Tibial artery (tissue), 4 donors: ENCODE results near the gene GGT7.

Experiments used
- DNase-seq, 2 donors: peaks; one replicate each; pipeline ENCODE4 v3.0.0-alpha.2; 2019
- H3K27ac ChIP-seq, 2 donors: fragments of 200-600 bp; sonication (generic) in 1 of 2; 1 replicate in 1 of 2; 2 replicates in 1 of 2; pipeline ENCODE4 v1.5.1; 2018 to 2019; ENCODE audit warnings: mild to moderate bottlenecking in 1 of 2
- H3K27me3 ChIP-seq, 2 donors: fragments of 200-600 bp; sonication (generic) in 1 of 2; one replicate each; pipeline versions ENCODE4 v1.5.1 to v1.6.0; 2016 to 2019
- H3K36me3 ChIP-seq, 3 donors: fragments of 200-600 bp; sonication (generic) in 2 of 3; one replicate each; pipeline ENCODE4 v1.5.1; 2016 to 2019; ENCODE audit warnings: mild to moderate bottlenecking in 2 of 3
- H3K4me1 ChIP-seq, 4 donors: fragments of 200-600 bp; sonication (generic) in 2 of 4; 1 replicate in 3 of 4; 2 replicates in 1 of 4; pipeline ENCODE4 v1.5.1; 2016 to 2019
- H3K4me3 ChIP-seq, 2 donors: fragments of 200-600 bp; sonication (generic) in 1 of 2; 1 replicate in 1 of 2; 2 replicates in 1 of 2; pipeline ENCODE4 v1.5.1; 2018 to 2019; ENCODE audit warnings: mild to moderate bottlenecking in 2 of 2
- H3K9me3 ChIP-seq, 3 donors: fragments of 200-600 bp; sonication (generic) in 1 of 3; one replicate each; pipeline ENCODE4 v1.5.1; 2016 to 2019
- CTCF ChIP-seq, 2 experiments: fragments of 200-600 bp in 1 of 2; fragments of 450-650 bp in 1 of 2; IDR thresholded peaks; one replicate each; pipeline ENCODE4 v1.5.1; 2017 to 2019; ENCODE audit warnings: antibody characterized with exemption in 2 of 2, mild to moderate bottlenecking in 1 of 2, moderate library complexity in 1 of 2
- intact Hi-C: fragments of 100-400 bp; cut with DNase I; formaldehyde crosslinking; loops from one replicate; pipeline ENCODE4 v1.15.0; 2023; ENCODE audit warnings: low total_unique reads

The GGT7 gene

GRCh38 chr20:34863421-34863965 lies 9.2 kb downstream of the GGT7 start:
- Histone ChIP-seq H3K4me3 (no peak overlapping the region), H3K27ac (no peak overlapping the region), H3K4me1 (no peaks in the 10 kb centered on the region), H3K9me3 (no peaks in the 10 kb centered on the region), H3K27me3 (no peaks in the 10 kb centered on the region), H3K36me3 (peaks cover 0 to 51% (median 24%) of the 10 kb centered on the region in 3 donors)
- no peak for TF ChIP-seq CTCF (IDR thresholded peaks at IDR 0.05)
- intact Hi-C loops, result no loop called here
- DNase-seq, result no peak

GRCh38 chr20:34862724-34863123 lies 9.9 kb downstream of the GGT7 start:
- intact Hi-C loops, result no loop called here
- Histone ChIP-seq H3K4me1 (no peaks in the 10 kb centered on the region), H3K4me3 (no peak overlapping the region), H3K27me3 (no peaks in the 10 kb centered on the region), H3K27ac (no peak overlapping the region), H3K36me3 (peaks cover 0 to 55% (median 29%) of the 10 kb centered on the region in 3 donors), H3K9me3 (no peaks in the 10 kb centered on the region)
- TF ChIP-seq CTCF (IDR thresholded peaks at IDR 0.05), result no peak
- DNase-seq, result no peak

GRCh38 chr20:34861386-34862084 lies 11.1 kb downstream of the GGT7 start:
- intact Hi-C loops, result no loop called here
- no peaks in the 10 kb centered on the region for H3K27me3 ChIP-seq
- H3K27ac ChIP-seq, result no peak overlapping the region
- no peak overlapping the region for H3K4me3 ChIP-seq
- H3K36me3 ChIP-seq, result peaks cover 6 to 62% (median 32%) of the 10 kb centered on the region in 3 donors
- DNase-seq, result no peak
- TF ChIP-seq CTCF (IDR thresholded peaks at IDR 0.05), result no peak
- no peaks in the 10 kb centered on the region for H3K9me3 ChIP-seq
- no peaks in the 10 kb centered on the region for H3K4me1 ChIP-seq

GRCh38 chr20:34859826-34860545 lies 12.7 kb downstream of the GGT7 start:
- no peak overlapping the region for H3K4me3 ChIP-seq
- no peaks in the 10 kb centered on the region for H3K27me3 ChIP-seq
- H3K27ac ChIP-seq, result no peak overlapping the region
- H3K36me3 ChIP-seq, result peaks cover 12 to 77% (median 39%) of the 10 kb centered on the region in 3 donors
- intact Hi-C loops, result no loop called here
- TF ChIP-seq CTCF (IDR thresholded peaks at IDR 0.05), result no peak
- H3K9me3 ChIP-seq, result no peaks in the 10 kb centered on the region
- no peaks in the 10 kb centered on the region for H3K4me1 ChIP-seq
- DNase-seq, result no peak

GRCh38 chr20:34859367-34859766 lies 13.3 kb downstream of the GGT7 start:
- no peaks in the 10 kb centered on the region for H3K27me3 ChIP-seq
- intact Hi-C loops, result no loop called here

More at GRCh38 chr20:34859367-34859766, 13.3 kb downstream of the GGT7 start:
- no peak for TF ChIP-seq CTCF (IDR thresholded peaks at IDR 0.05)
- Histone ChIP-seq H3K4me1 (no peaks in the 10 kb centered on the region), H3K36me3 (peaks cover 16 to 84% (median 45%) of the 10 kb centered on the region in 3 donors), H3K4me3 (no peak overlapping the region), H3K9me3 (no peaks in the 10 kb centered on the region), H3K27ac (no peak overlapping the region)
- no peak for DNase-seq
